Mesenchymal stem cell (in vitro differentiated cells and primary cell): ENCODE measurements around the gene SESN1.
A peak's percentile ranks its signal among the peaks of the same experiment; 100 is the strongest.

Experiments used
- DNase-seq: peaks from one replicate; pipeline ENCODE4 v3.0.0-alpha.2; 2013
- H2AFZ ChIP-seq: one replicate; pipeline ENCODE4 v1.6.1; 2013; ENCODE audit warnings: low read depth, mild to moderate bottlenecking, control low read depth, inconsistent platforms, low read length, moderate library complexity
- H2AK5ac ChIP-seq: 2 replicates; pipeline ENCODE4 v1.6.1; 2013; ENCODE audit warnings: low read length, moderate library complexity, mild to moderate bottlenecking, inconsistent platforms; ENCODE audit not compliant: severe bottlenecking
- H2BK120ac ChIP-seq: one replicate; pipeline ENCODE4 v1.6.1; 2013; ENCODE audit warnings: low read depth, mild to moderate bottlenecking, inconsistent platforms, low read length, moderate library complexity
- H2BK12ac ChIP-seq, 2 experiments: one replicate each; pipeline ENCODE4 v1.6.1; 2013; ENCODE audit warnings: inconsistent platforms in 2 of 2, low read length in 2 of 2, mild to moderate bottlenecking in 2 of 2, moderate library complexity in 2 of 2, control low read depth in 1 of 2
- H2BK15ac ChIP-seq: one replicate; pipeline ENCODE4 v1.6.1; 2013; ENCODE audit warnings: mild to moderate bottlenecking, low read depth, inconsistent platforms; ENCODE audit not compliant: poor library complexity, severe bottlenecking
- H2BK5ac ChIP-seq: 2 replicates; pipeline ENCODE4 v1.6.1; 2013; ENCODE audit warnings: low read depth, mild to moderate bottlenecking, low read length, control low read depth, inconsistent platforms; ENCODE audit not compliant: poor library complexity, severe bottlenecking
- H3K14ac ChIP-seq, 2 experiments: one replicate each; pipeline ENCODE4 v1.6.1; 2013; ENCODE audit warnings: inconsistent platforms in 2 of 2, low read length in 2 of 2, control low read depth in 1 of 2, mild to moderate bottlenecking in 1 of 2, moderate library complexity in 1 of 2
- H3K18ac ChIP-seq, 2 experiments: one replicate each; pipeline ENCODE4 v1.6.1; 2013; ENCODE audit warnings: inconsistent platforms in 2 of 2, low read length in 2 of 2, control low read depth in 1 of 2, low read depth in 1 of 2, mild to moderate bottlenecking in 1 of 2
- H3K23ac ChIP-seq, 2 experiments: one replicate each; pipeline ENCODE4 v1.6.1; 2013; ENCODE audit warnings: inconsistent platforms in 2 of 2, low read length in 2 of 2, mild to moderate bottlenecking in 2 of 2, moderate library complexity in 2 of 2, control low read depth in 1 of 2
- H3K27ac ChIP-seq: 2 replicates; pipeline ENCODE4 v1.5.1; 2013; ENCODE audit warnings: mild to moderate bottlenecking, moderate library complexity, low read length, control low read depth, inconsistent platforms; ENCODE audit not compliant: poor library complexity, severe bottlenecking
- H3K27me3 ChIP-seq, 2 experiments: 2 replicates each; pipeline versions ENCODE4 v1.6.1 to v1.7.0; 2013; ENCODE audit warnings: low read length in 2 of 2, mild to moderate bottlenecking in 2 of 2, moderate library complexity in 2 of 2, control low read depth in 1 of 2, inconsistent platforms in 1 of 2; ENCODE audit not compliant: control insufficient read depth in 1 of 2, insufficient read depth in 1 of 2
- H3K36me3 ChIP-seq, 2 experiments: 2 replicates each; pipeline versions ENCODE4 v1.6.1 to v1.7.0; 2013; ENCODE audit warnings: low read length in 2 of 2, control low read depth in 1 of 2, inconsistent platforms in 1 of 2, low read depth in 1 of 2, mild to moderate bottlenecking in 1 of 2; ENCODE audit not compliant: insufficient read depth in 2 of 2, control insufficient read depth in 1 of 2
- H3K4ac ChIP-seq, 2 experiments: one replicate each; pipeline ENCODE4 v1.6.1; 2013; ENCODE audit warnings: inconsistent platforms in 2 of 2, low read length in 2 of 2, mild to moderate bottlenecking in 2 of 2, moderate library complexity in 2 of 2, control low read depth in 1 of 2, low read depth in 1 of 2
- H3K4me1 ChIP-seq: 2 replicates; pipeline ENCODE4 v1.6.1; 2013; ENCODE audit warnings: low read depth, low read length, control low read depth; ENCODE audit not compliant: control insufficient read depth, insufficient read depth
- H3K4me2 ChIP-seq: 2 replicates; pipeline ENCODE4 v1.6.1; 2013; ENCODE audit warnings: low read length, mild to moderate bottlenecking, inconsistent platforms; ENCODE audit not compliant: poor library complexity, severe bottlenecking
- H3K4me3 ChIP-seq, 2 experiments: 2 replicates each; pipeline versions ENCODE4 v1.5.1 to v1.7.0; 2013; ENCODE audit warnings: low read length in 2 of 2, mild to moderate bottlenecking in 2 of 2, control low read depth in 1 of 2, low read depth in 1 of 2; ENCODE audit not compliant: insufficient read depth in 1 of 2
- H3K79me1 ChIP-seq: replicated peaks from 2 replicates; pipeline ENCODE4 v1.6.1; 2013; ENCODE audit warnings: mild to moderate bottlenecking, control low read depth, low read length, inconsistent platforms; ENCODE audit not compliant: poor library complexity, severe bottlenecking
- H3K9ac ChIP-seq: 2 replicates; pipeline ENCODE4 v1.7.0; 2013; ENCODE audit warnings: mild to moderate bottlenecking, low read length, moderate library complexity
- H3K9me3 ChIP-seq: 2 replicates; pipeline ENCODE4 v1.7.0; 2013; ENCODE audit warnings: mild to moderate bottlenecking, low read length; ENCODE audit not compliant: control insufficient read depth
- H4K8ac ChIP-seq: one replicate; pipeline ENCODE4 v1.6.1; 2013; ENCODE audit warnings: inconsistent platforms, mild to moderate bottlenecking, low read length, moderate library complexity
- H4K91ac ChIP-seq: one replicate; pipeline ENCODE4 v1.6.1; 2013; ENCODE audit warnings: mild to moderate bottlenecking, low read length, inconsistent platforms
- WGBS: methylation state at CpG from one replicate; pipeline ENCODE4 v1.1.7; 2013; ENCODE audit warnings: mixed read lengths; 5-methylcytosine and 5-hydroxymethylcytosine counted together

Gene SESN1

GRCh38 chr6:109125504-109125903, 30.9 kb upstream of the SESN1 start:
- no peaks in the 10 kb centered on the region for H3K9me3 ChIP-seq
- H3K14ac ChIP-seq = no peak overlapping the region
- H2AFZ ChIP-seq = no peak overlapping the region
- no peaks in the 10 kb centered on the region for H3K4me1 ChIP-seq
- H4K8ac ChIP-seq = no peak overlapping the region
- no peak overlapping the region for H2BK15ac ChIP-seq
- H3K18ac ChIP-seq = no peak overlapping the region
- H3K27me3 ChIP-seq = no peaks in the 10 kb centered on the region
- H2AK5ac ChIP-seq = no peak overlapping the region
- no peak overlapping the region for H4K91ac ChIP-seq
- no peak overlapping the region for H3K4ac ChIP-seq
- peaks cover 16% of the 10 kb centered on the region for H3K79me1 ChIP-seq
- H3K4me2 ChIP-seq = no peak overlapping the region
- no peak overlapping the region for H3K23ac ChIP-seq
- DNase-seq = no peak
- no peak overlapping the region for H2BK120ac ChIP-seq
- no peak overlapping the region for H2BK5ac ChIP-seq
- WGBS = 100% methylated on average over 1 of the region's 3 CpGs
- no peak overlapping the region for H3K9ac ChIP-seq
- H2BK12ac ChIP-seq = no peak overlapping the region
- no peak overlapping the region for H3K27ac ChIP-seq
- H3K36me3 ChIP-seq = peaks cover 0 to 4% of the 10 kb centered on the region in 2 experiments
- no peak overlapping the region for H3K4me3 ChIP-seq

GRCh38 chr6:109124219-109124618, 29.6 kb upstream of the SESN1 start:
- H3K4me1 ChIP-seq = no peaks in the 10 kb centered on the region
- no peak overlapping the region for H4K8ac ChIP-seq
- no peak overlapping the region for H3K18ac ChIP-seq
- H3K14ac ChIP-seq = no peak overlapping the region
- no peak for DNase-seq
- H3K9ac ChIP-seq = no peak overlapping the region
- H3K27ac ChIP-seq = no peak overlapping the region
- H3K36me3 ChIP-seq = no peaks in the 10 kb centered on the region
- no peak overlapping the region for H3K4me3 ChIP-seq
- no peak overlapping the region for H3K4me2 ChIP-seq
- H3K9me3 ChIP-seq = no peaks in the 10 kb centered on the region
- H3K27me3 ChIP-seq = no peaks in the 10 kb centered on the region
- no peak overlapping the region for H2BK5ac ChIP-seq
- 95% methylated on average over 1 of the region's 2 CpGs for WGBS
- H2AK5ac ChIP-seq = no peak overlapping the region
- H2BK12ac ChIP-seq = no peak overlapping the region
- no peak overlapping the region for H2AFZ ChIP-seq
- H3K79me1 ChIP-seq = peaks cover 15% of the 10 kb centered on the region
- no peak overlapping the region for H2BK15ac ChIP-seq
- H4K91ac ChIP-seq = no peak overlapping the region
- no peak overlapping the region for H3K4ac ChIP-seq
- H3K23ac ChIP-seq = no peak overlapping the region
- no peak overlapping the region for H2BK120ac ChIP-seq

- H3K4me3 ChIP-seq = no peak overlapping the region
- no peak overlapping the region for H4K8ac ChIP-seq
- peaks cover 20% of the 10 kb centered on the region for H3K79me1 ChIP-seq
- no peak overlapping the region for H2BK120ac ChIP-seq
- no peak overlapping the region for H2BK12ac ChIP-seq
- no peak overlapping the region for H3K18ac ChIP-seq
- no peak overlapping the region for H2BK15ac ChIP-seq
- no peaks in the 10 kb centered on the region for H3K9me3 ChIP-seq
- H2AK5ac ChIP-seq = no peak overlapping the region
- H4K91ac ChIP-seq = no peak overlapping the region
- H3K27me3 ChIP-seq = no peaks in the 10 kb centered on the region
- no peaks in the 10 kb centered on the region for H3K4me1 ChIP-seq
- no peak overlapping the region for H3K27ac ChIP-seq
- no peak overlapping the region for H3K23ac ChIP-seq
- H3K36me3 ChIP-seq = no peaks in the 10 kb centered on the region
- H3K4ac ChIP-seq = no peak overlapping the region
- H3K4me2 ChIP-seq = no peak overlapping the region
- peak overlapping the region; percentile 51 for H3K9ac ChIP-seq
- H3K14ac ChIP-seq = no peak overlapping the region
- H2AFZ ChIP-seq = no peak overlapping the region
- no peak overlapping the region for H2BK5ac ChIP-seq
- DNase-seq = no peak
These were observed 26.8 kb upstream of the SESN1 start for GRCh38 chr6:109121411-109121810.

- Histone ChIP-seq H3K18ac (no peak overlapping the region), H3K27ac (no peak overlapping the region), H3K9ac (no peak overlapping the region), H3K4me3 (no peak overlapping the region), H3K4ac (no peak overlapping the region), H3K9me3 (no peaks in the 10 kb centered on the region), H2BK5ac (no peak overlapping the region), H4K8ac (no peak overlapping the region), H2BK12ac (no peak overlapping the region), H2BK15ac (no peak overlapping the region), H3K36me3 (no peaks in the 10 kb centered on the region), H3K14ac (no peak overlapping the region), H3K79me1 (peaks cover 19% of the 10 kb centered on the region), H3K27me3 (no peaks in the 10 kb centered on the region), H3K4me1 (no peaks in the 10 kb centered on the region), H3K23ac (no peak overlapping the region), H4K91ac (no peak overlapping the region), H3K4me2 (no peak overlapping the region), H2BK120ac (no peak overlapping the region), H2AK5ac (no peak overlapping the region), H2AFZ (no peak overlapping the region)
- no peak for DNase-seq
- WGBS = 90% methylated on average over 2 of the region's 3 CpGs
These were observed 24.3 kb upstream of the SESN1 start for GRCh38 chr6:109118871-109119354.
